ENCODE results near the gene CRYGS.
"Not testable (repeated sequence)": the region's sequence is repeated elsewhere in the genome, so short reads cannot be mapped to it uniquely, and the experiment has no call there.

The CRYGS gene

GRCh38 chr3:186588632-186589031, 44.5 kb upstream of the CRYGS start:
- ChIA-PET POLR2A (no interaction called here), CTCF (interaction anchor here (17.4 kb wide), 1 partner anchor 27 kb away, joined by 155 read pairs; the partner anchor contains the start of gene AHSG)
- TF ChIP-seq CTCF (IDR thresholded peaks at IDR 0.05; ENCODE audit: control extremely low read depth, extremely low read depth, low read depth, missing control alignments): no peak
- no peak for DNase-seq (ENCODE audit: extremely low spot score)

GRCh38 chr3:186587183-186587582, 43.0 kb upstream of the CRYGS start:
- no peak for TF ChIP-seq CTCF (IDR thresholded peaks at IDR 0.05; ENCODE audit: control extremely low read depth, extremely low read depth, low read depth, missing control alignments)
- ChIA-PET POLR2A (no interaction called here), CTCF (interaction anchor here (0.6 to 4.4 kb wide), 5 partner anchors 10 to 28 kb away, joined by 3 to 39 read pairs (median 3); partner anchors contain the start of genes AHSG and DNAJB11)

GRCh38 chr3:186586245-186586644, 42.1 kb upstream of the CRYGS start:
- CTCF ChIA-PET: interaction anchor here (0.8 to 4.4 kb wide), 3 partner anchors 24 to 46 kb away, joined by 3 to 39 read pairs (median 3); partner anchors contain the start of gene AHSG
- DNase-seq (ENCODE audit: extremely low spot score); POLR2A ChIA-PET: not testable (repeated sequence)

More at GRCh38 chr3:186587183-186587582, 43.0 kb upstream of the CRYGS start:
- no peak for DNase-seq (ENCODE audit: extremely low spot score)

GRCh38 chr3:186583831-186584230, 39.7 kb upstream of the CRYGS start:
- POLR2A ChIA-PET: interaction anchor here (1.4 kb wide), 1 partner anchor 14 kb away, joined by 5 read pairs; the partner anchor contains the start of gene DNAJB11
- CTCF ChIA-PET: interaction anchor here (1.1 to 4.4 kb wide), 3 partner anchors 14 to 32 kb away, joined by 3 to 39 read pairs (median 3); partner anchors contain the start of genes AHSG and DNAJB11
- no peak for DNase-seq (ENCODE audit: extremely low spot score)
- no peak for TF ChIP-seq CTCF (IDR thresholded peaks at IDR 0.05; ENCODE audit: control extremely low read depth, extremely low read depth, low read depth, missing control alignments)

GRCh38 chr3:186582541-186582940, 38.4 kb upstream of the CRYGS start:
- ChIA-PET CTCF (interaction anchor here (0.8 to 1.8 kb wide), 4 partner anchors 8 to 27 kb away, joined by 3 read pairs; no protein-coding TSS in a partner anchor), POLR2A (interaction anchor here (1.4 kb wide), 1 partner anchor 12 kb away, joined by 5 read pairs; the partner anchor contains the start of gene DNAJB11)
- no peak for TF ChIP-seq CTCF (IDR thresholded peaks at IDR 0.05; ENCODE audit: control extremely low read depth, extremely low read depth, low read depth, missing control alignments)
- no peak for DNase-seq (ENCODE audit: extremely low spot score)

- DNase-seq (ENCODE audit: extremely low spot score): no peak
- POLR2A ChIA-PET: interaction anchor here (1.1 kb wide), 1 partner anchor 203 kb away, joined by 3 read pairs; the partner anchor contains the start of gene EIF4A2
- TF ChIP-seq CTCF (IDR thresholded peaks at IDR 0.05; ENCODE audit: control extremely low read depth, extremely low read depth, low read depth, missing control alignments): no peak
- CTCF ChIA-PET: interaction anchor here (1.0 to 2.1 kb wide), 6 partner anchors 10 to 637 kb away, joined by 3 to 5 read pairs (median 3); no protein-coding TSS in a partner anchor
Observed at GRCh38 chr3:186580785-186581184, 36.6 kb upstream of the CRYGS start.

GRCh38 chr3:186577521-186577920, 33.3 kb upstream of the CRYGS start:
- ChIA-PET POLR2A (no interaction called here), CTCF (interaction anchor here (1.0 to 1.2 kb wide), 3 partner anchors 9 to 38 kb away, joined by 3 to 4 read pairs (median 4); no protein-coding TSS in a partner anchor)
- TF ChIP-seq CTCF (IDR thresholded peaks at IDR 0.05; ENCODE audit: control extremely low read depth, extremely low read depth, low read depth, missing control alignments): no peak
- no peak for DNase-seq (ENCODE audit: extremely low spot score)

Measured in GM10248 (cell line).